HepG2 (cell line): ENCODE data around the gene MEX3A. TPM values are rescaled to one million over a fixed set of nuclear protein-coding genes. Genes with fewer than 3 reads are reported as not detected.
A peak's percentile ranks its signal among the peaks of the same experiment; 100 is the strongest.

Source experiments
- ATAD3A ChIP-seq: sonication (generic); formaldehyde crosslinking; IDR thresholded peaks from 2 replicates; pipeline ENCODE4 v1.4.0; 2020; ENCODE audit warnings: missing genetic modification reagents
- BRCA1 ChIP-seq: sonication (generic); formaldehyde crosslinking; IDR thresholded peaks from 2 replicates; pipeline ENCODE4 v1.4.0; 2020; ENCODE audit warnings: missing genetic modification reagents
- CENPT ChIP-seq: sonication (generic); formaldehyde crosslinking; IDR thresholded peaks from 2 replicates; pipeline ENCODE4 v1.8.0; 2022; ENCODE audit warnings: low read depth, mild to moderate bottlenecking, moderate library complexity, missing genetic modification reagents
- DPF2 ChIP-seq: sonication (generic); formaldehyde crosslinking; IDR thresholded peaks from 2 replicates; pipeline ENCODE4 v1.4.0; 2020; ENCODE audit warnings: mild to moderate bottlenecking, low read depth, missing genetic modification reagents, borderline replicate concordance
- HHEX ChIP-seq: IDR thresholded peaks from 2 replicates; pipeline ENCODE4 v1.6.1; 2016; ENCODE audit warnings: control low read depth
- MIER3 ChIP-seq: IDR thresholded peaks from 2 replicates; pipeline ENCODE4 v1.6.1; 2016; ENCODE audit warnings: missing compliant biosample characterization, borderline replicate concordance
- MLX ChIP-seq: IDR thresholded peaks from 2 replicates; pipeline ENCODE4 v1.6.1; 2016
- MTF1 ChIP-seq: sonication (generic); formaldehyde crosslinking; IDR thresholded peaks from 2 replicates; pipeline ENCODE4 v1.5.0; 2020; ENCODE audit warnings: missing genetic modification reagents
- MXD3 ChIP-seq: IDR thresholded peaks from 2 replicates; pipeline ENCODE4 v1.6.1; 2016; ENCODE audit warnings: mild to moderate bottlenecking, missing biosample characterization, missing genetic modification reagents
- NCOA5 ChIP-seq: sonication (generic); formaldehyde crosslinking; IDR thresholded peaks from 2 replicates; pipeline ENCODE4 v1.4.0; 2020; ENCODE audit warnings: missing genetic modification reagents
- NFE2 ChIP-seq: sonication (generic); formaldehyde crosslinking; IDR thresholded peaks from 2 replicates; pipeline ENCODE4 v1.4.0; 2020; ENCODE audit warnings: missing genetic modification reagents
- POLR2A ChIP-seq, 2 experiments: IDR thresholded peaks; 2 replicates each; pipeline ENCODE4 v1.6.1; 2011; ENCODE audit warnings: low read depth in 2 of 2, low read length in 2 of 2, mild to moderate bottlenecking in 1 of 2, moderate library complexity in 1 of 2; ENCODE audit not compliant: insufficient read depth in 1 of 2
- PRMT3 ChIP-seq: sonication (generic); formaldehyde crosslinking; IDR thresholded peaks from 2 replicates; pipeline ENCODE4 v1.8.1; 2022; ENCODE audit warnings: low read depth, mild to moderate bottlenecking, moderate library complexity, missing genetic modification reagents, borderline replicate concordance
- SSRP1 ChIP-seq: IDR thresholded peaks from 2 replicates; pipeline ENCODE4 v1.6.1; 2016; ENCODE audit warnings: control low read depth
- SUZ12 ChIP-seq: fragments of 150-350 bp; IDR thresholded peaks from 2 replicates; pipeline ENCODE4 v1.6.1; 2014; ENCODE audit warnings: low read depth, low read length
- TARDBP ChIP-seq: sonication (generic); formaldehyde crosslinking; IDR thresholded peaks from 2 replicates; pipeline ENCODE4 v1.8.0; 2022; ENCODE audit warnings: mild to moderate bottlenecking, missing genetic modification reagents
- TEAD2 ChIP-seq: sonication (generic); formaldehyde crosslinking; IDR thresholded peaks from 2 replicates; pipeline ENCODE4 v1.9.0; 2021; ENCODE audit warnings: missing genetic modification reagents
- TFDP2 ChIP-seq: sonication (generic); formaldehyde crosslinking; IDR thresholded peaks from 2 replicates; pipeline ENCODE4 v1.4.0; 2020; ENCODE audit warnings: missing genetic modification reagents
- YY1 ChIP-seq: IDR thresholded peaks from 2 replicates; pipeline ENCODE4 v1.6.1; 2011; ENCODE audit warnings: low read length, low read depth, moderate library complexity, mild to moderate bottlenecking; ENCODE audit not compliant: insufficient read depth, insufficient replicate concordance
- ZFAT ChIP-seq: sonication (generic); formaldehyde crosslinking; conservative IDR thresholded peaks from 2 replicates; pipeline ENCODE4 v1.8.1; 2023; ENCODE audit warnings: missing genetic modification reagents, inconsistent platforms
- ZNF260 ChIP-seq: sonication (generic); formaldehyde crosslinking; IDR thresholded peaks from 2 replicates; pipeline ENCODE4 v1.4.0; 2020; ENCODE audit warnings: missing genetic modification reagents, low read depth, mild to moderate bottlenecking, borderline replicate concordance
- ZNF296 ChIP-seq: sonication (generic); formaldehyde crosslinking; conservative IDR thresholded peaks from 2 replicates; pipeline ENCODE4 v1.5.0; 2020; ENCODE audit warnings: mild to moderate bottlenecking, missing genetic modification reagents
- ZNF317 ChIP-seq: sonication (generic); formaldehyde crosslinking; IDR thresholded peaks from 2 replicates; pipeline ENCODE4 v1.5.0; 2020; ENCODE audit warnings: mild to moderate bottlenecking, missing genetic modification reagents
- ZNF343 ChIP-seq: sonication (generic); formaldehyde crosslinking; IDR thresholded peaks from 2 replicates; pipeline ENCODE4 v1.4.0; 2020; ENCODE audit warnings: mild to moderate bottlenecking, missing genetic modification reagents
- ZNF563 ChIP-seq: sonication (generic); formaldehyde crosslinking; IDR thresholded peaks from 2 replicates; pipeline ENCODE4 v1.8.0; 2022; ENCODE audit warnings: mild to moderate bottlenecking, moderate library complexity, missing genetic modification reagents
- ZNF644 ChIP-seq: IDR thresholded peaks from 2 replicates; pipeline ENCODE4 v1.6.1; 2016; ENCODE audit warnings: low read depth
- ZNF709 ChIP-seq: sonication (generic); formaldehyde crosslinking; IDR thresholded peaks from 2 replicates; pipeline ENCODE4 v1.5.0; 2020; ENCODE audit warnings: mild to moderate bottlenecking, missing genetic modification reagents
- ZNF75D ChIP-seq: sonication (generic); formaldehyde crosslinking; IDR thresholded peaks from 2 replicates; pipeline ENCODE4 v1.8.1; 2023; ENCODE audit warnings: missing genetic modification reagents, mild to moderate bottlenecking, borderline replicate concordance
- ZNF790 ChIP-seq: sonication (generic); formaldehyde crosslinking; IDR thresholded peaks from 2 replicates; pipeline ENCODE4 v1.8.0; 2022; ENCODE audit warnings: missing genetic modification reagents, mild to moderate bottlenecking, borderline replicate concordance
- ZNF850 ChIP-seq: sonication (generic); formaldehyde crosslinking; conservative IDR thresholded peaks from 2 replicates; pipeline ENCODE4 v1.9.0; 2021; ENCODE audit warnings: mild to moderate bottlenecking, missing genetic modification reagents
- ZUFSP ChIP-seq: sonication (generic); formaldehyde crosslinking; IDR thresholded peaks from 2 replicates; pipeline ENCODE4 v1.9.0; 2021; ENCODE audit warnings: missing genetic modification reagents, mild to moderate bottlenecking, borderline replicate concordance
- polyA plus RNA-seq, 8 experiments: library from polyadenylated mRNA; depleted of rRNA in 3 of 8; stranded (reverse) in 7 of 8; unstranded in 1 of 8; fragments of >200 nt; fragmentation: Illumina TruSeq in 4 of 8; extraction: Trizol in 4 of 8; gene quantifications; 2 replicates each; pipeline versions ENCODE4 v1.2.1 to v1.2.3, GENCODE V29; 2011 to 2016; ENCODE audit warnings: low read depth in 4 of 8, missing spikeins in 1 of 8, mixed read lengths in 1 of 8; ENCODE audit not compliant: insufficient read depth in 1 of 8
- total RNA-seq, 5 experiments: library from RNA; depleted of rRNA; stranded (reverse); fragments of >200 nt; fragmentation: Illumina TruSeq; extraction: Trizol; gene quantifications; 2 replicates each; pipeline ENCODE4 v1.2.3, GENCODE V29; 2016; ENCODE audit warnings: low read depth in 1 of 5

MEX3A gene
- total and polyA plus RNA-seq, 2 of the 13 experiments (the other 11 are each of a cell fraction or from before 2014, with no cell fraction given): 7.6 to 9.1 TPM

GRCh38 chr1:156096640-156097391 is 14.6 kb upstream of the MEX3A start (continued):
- TF ChIP-seq ZNF296 (CRISPR knock-in tag): no peak
- TF ChIP-seq SSRP1 (CRISPR knock-in tag): 0 out of 2 replicates have a peak, but pooled peaks have one; percentile 71
- TF ChIP-seq ZNF850 (CRISPR knock-in tag): no peak
- no peak for TF ChIP-seq DPF2 (CRISPR knock-in tag)
- TF ChIP-seq ZUFSP: no peak
- no peak for TF ChIP-seq NCOA5 (CRISPR knock-in tag)
- TF ChIP-seq ZNF563: no peak
- TF ChIP-seq ZNF644 (CRISPR knock-in tag): no peak
- TF ChIP-seq TARDBP (CRISPR knock-in tag): peak; percentile 35; the same call in 1 of the 2 replicates
- no peak for TF ChIP-seq SUZ12
- TF ChIP-seq POLR2A (IDR thresholded peaks at IDR 0.05; ENCODE audit: insufficient read depth in 1 of 2, low read depth in 2 of 2, low read length in 2 of 2): no peak
- TF ChIP-seq MXD3 (CRISPR knock-in tag): no peak
- no peak for TF ChIP-seq MLX (CRISPR knock-in tag)
- no peak for TF ChIP-seq YY1
- TF ChIP-seq ZFAT: no peak
- TF ChIP-seq PRMT3: no peak
- TF ChIP-seq TEAD2 (CRISPR knock-in tag): no peak
- TF ChIP-seq HHEX (CRISPR knock-in tag): no peak
- TF ChIP-seq MTF1 (CRISPR knock-in tag): no peak
- no peak for TF ChIP-seq TFDP2 (CRISPR knock-in tag)
- no peak for TF ChIP-seq ZNF260 (CRISPR knock-in tag)
- TF ChIP-seq CENPT: no peak
- no peak for TF ChIP-seq NFE2
- TF ChIP-seq ZNF75D: no peak
- TF ChIP-seq ZNF790: no peak
- no peak for TF ChIP-seq ZNF317
- peak; percentile 63; the same call in 1 of the 2 replicates for TF ChIP-seq MIER3 (CRISPR knock-in tag)
- no peak for TF ChIP-seq ZNF343 (CRISPR knock-in tag)
- TF ChIP-seq BRCA1 (CRISPR knock-in tag): no peak
- TF ChIP-seq ATAD3A (CRISPR knock-in tag): no peak
- TF ChIP-seq ZNF709 (CRISPR knock-in tag): no peak
